ENCODE results near the gene CLCN6. TPM values are rescaled to one million over a fixed set of nuclear protein-coding genes. Genes with fewer than 3 reads are reported as not detected.
A peak's percentile ranks its signal among the peaks of the same experiment; 100 is the strongest.

The CLCN6 gene
- polyA plus RNA-seq, 4 donors: 9.2 to 20.9 (median 12.1) TPM

GRCh38 chr1:11868331-11868980 is 62.5 kb downstream of the CLCN6 start:
- WGBS, 3 donors: 70 to 76% (median 73%) methylated on average over 13 of the region's 13 CpGs
- FAIRE-seq: no peak

GRCh38 chr1:11869104-11869503 is 63.1 kb downstream of the CLCN6 start:
- FAIRE-seq: no peak
- peaks cover 0 to 3% (median 0%) of the 10 kb centered on the region in 3 donors for H3K27me3 ChIP-seq (ENCODE audit: control insufficient read depth in 3 of 3, insufficient read depth in 3 of 3, low read length in 3 of 3)
- DNase-seq: no peak
- no peak overlapping the region for H3K4me3 ChIP-seq (ENCODE audit: low read depth in 1 of 3, low read length in 3 of 3)
- H3K9me3 ChIP-seq (ENCODE audit: control insufficient read depth in 2 of 2, insufficient read depth in 1 of 2, low read depth in 1 of 2, low read length in 1 of 2): no peaks in the 10 kb centered on the region
- WGBS, 3 donors: 73 to 87% (median 81%) methylated on average over 3 of the region's 3 CpGs
- H3K27ac ChIP-seq (ENCODE audit: low read depth in 1 of 3, low read length in 2 of 3): no peak overlapping the region
- H3K36me3 ChIP-seq (ENCODE audit: control insufficient read depth in 3 of 3, insufficient read depth in 2 of 3, low read depth in 1 of 3, low read length in 3 of 3): no peaks in the 10 kb centered on the region
- H3K4me1 ChIP-seq (ENCODE audit: control insufficient read depth in 3 of 3, insufficient read depth in 2 of 3, low read depth in 1 of 3, low read length in 2 of 3): no peaks in the 10 kb centered on the region

More at GRCh38 chr1:11868331-11868980, 62.5 kb downstream of the CLCN6 start:
- H3K4me3 ChIP-seq (ENCODE audit: low read depth in 1 of 3, low read length in 3 of 3): no peak overlapping the region
- no peaks in the 10 kb centered on the region for H3K9me3 ChIP-seq (ENCODE audit: control insufficient read depth in 2 of 2, insufficient read depth in 1 of 2, low read depth in 1 of 2, low read length in 1 of 2)
- no peak for DNase-seq
- peaks cover 0 to 3% (median 2%) of the 10 kb centered on the region in 3 donors for H3K27me3 ChIP-seq (ENCODE audit: control insufficient read depth in 3 of 3, insufficient read depth in 3 of 3, low read length in 3 of 3)
- H3K36me3 ChIP-seq (ENCODE audit: control insufficient read depth in 3 of 3, insufficient read depth in 2 of 3, low read depth in 1 of 3, low read length in 3 of 3): no peaks in the 10 kb centered on the region
- H3K27ac ChIP-seq (ENCODE audit: low read depth in 1 of 3, low read length in 2 of 3): no peak overlapping the region
- H3K4me1 ChIP-seq (ENCODE audit: control insufficient read depth in 3 of 3, insufficient read depth in 2 of 3, low read depth in 1 of 3, low read length in 2 of 3): no peaks in the 10 kb centered on the region

- H3K27ac ChIP-seq (ENCODE audit: low read depth in 1 of 3, low read length in 2 of 3): no peak overlapping the region
- no peaks in the 10 kb centered on the region for H3K9me3 ChIP-seq (ENCODE audit: control insufficient read depth in 2 of 2, insufficient read depth in 1 of 2, low read depth in 1 of 2, low read length in 1 of 2)
- no peak for DNase-seq
- H3K36me3 ChIP-seq (ENCODE audit: control insufficient read depth in 3 of 3, insufficient read depth in 2 of 3, low read depth in 1 of 3, low read length in 3 of 3): no peaks in the 10 kb centered on the region
- no peaks in the 10 kb centered on the region for H3K4me1 ChIP-seq (ENCODE audit: control insufficient read depth in 3 of 3, insufficient read depth in 2 of 3, low read depth in 1 of 3, low read length in 2 of 3)
- H3K27me3 ChIP-seq (ENCODE audit: control insufficient read depth in 3 of 3, insufficient read depth in 3 of 3, low read length in 3 of 3): peaks cover 0 to 3% (median 0%) of the 10 kb centered on the region in 3 donors
- no peak overlapping the region for H3K4me3 ChIP-seq (ENCODE audit: low read depth in 1 of 3, low read length in 3 of 3)
- FAIRE-seq: no peak
- 75 to 84% (median 84%) methylated on average over 5 of the region's 5 CpGs for WGBS, 3 donors
These were observed 63.7 kb downstream of the CLCN6 start for GRCh38 chr1:11869650-11870207.

GRCh38 chr1:11872545-11872944 is 66.6 kb downstream of the CLCN6 start:
- WGBS, 3 donors: 38 to 52% (median 40%) methylated on average over 7 of the region's 7 CpGs
- H3K4me1 ChIP-seq (ENCODE audit: control insufficient read depth in 3 of 3, insufficient read depth in 2 of 3, low read depth in 1 of 3, low read length in 2 of 3): no peaks in the 10 kb centered on the region
- FAIRE-seq (no peak), DNase-seq (no peak)
- no peak overlapping the region for H3K4me3 ChIP-seq (ENCODE audit: low read depth in 1 of 3, low read length in 3 of 3)
- H3K27me3 ChIP-seq (ENCODE audit: control insufficient read depth in 3 of 3, insufficient read depth in 3 of 3, low read length in 3 of 3): peaks cover 0 to 12% (median 0%) of the 10 kb centered on the region in 3 donors
- H3K27ac ChIP-seq (ENCODE audit: low read depth in 1 of 3, low read length in 2 of 3): no peak overlapping the region
- no peaks in the 10 kb centered on the region for H3K36me3 ChIP-seq (ENCODE audit: control insufficient read depth in 3 of 3, insufficient read depth in 2 of 3, low read depth in 1 of 3, low read length in 3 of 3)
- no peaks in the 10 kb centered on the region for H3K9me3 ChIP-seq (ENCODE audit: control insufficient read depth in 2 of 2, insufficient read depth in 1 of 2, low read depth in 1 of 2, low read length in 1 of 2)

- WGBS, 3 donors: 71 to 75% (median 75%) methylated on average over 14 of the region's 14 CpGs
- DNase-seq (no peak), FAIRE-seq (no peak)
- no peak overlapping the region for H3K27ac ChIP-seq (ENCODE audit: low read depth in 1 of 3, low read length in 2 of 3)
- H3K4me1 ChIP-seq (ENCODE audit: control insufficient read depth in 3 of 3, insufficient read depth in 2 of 3, low read depth in 1 of 3, low read length in 2 of 3): no peaks in the 10 kb centered on the region
- no peaks in the 10 kb centered on the region for H3K36me3 ChIP-seq (ENCODE audit: control insufficient read depth in 3 of 3, insufficient read depth in 2 of 3, low read depth in 1 of 3, low read length in 3 of 3)
- H3K9me3 ChIP-seq (ENCODE audit: control insufficient read depth in 2 of 2, insufficient read depth in 1 of 2, low read depth in 1 of 2, low read length in 1 of 2): no peaks in the 10 kb centered on the region
- H3K27me3 ChIP-seq (ENCODE audit: control insufficient read depth in 3 of 3, insufficient read depth in 3 of 3, low read length in 3 of 3): peaks cover 0 to 17% (median 0%) of the 10 kb centered on the region in 3 donors
- no peak overlapping the region for H3K4me3 ChIP-seq (ENCODE audit: low read depth in 1 of 3, low read length in 3 of 3)
These were observed 67.6 kb downstream of the CLCN6 start for GRCh38 chr1:11873395-11874257.

GRCh38 chr1:11874258-11874562 is 68.2 kb downstream of the CLCN6 start:
- Histone ChIP-seq H3K4me3 (ENCODE audit: low read depth in 1 of 3, low read length in 3 of 3) (no peak overlapping the region), H3K27me3 (ENCODE audit: control insufficient read depth in 3 of 3, insufficient read depth in 3 of 3, low read length in 3 of 3) (peaks cover 0 to 16% (median 0%) of the 10 kb centered on the region in 3 donors), H3K27ac (ENCODE audit: low read depth in 1 of 3, low read length in 2 of 3) (no peak overlapping the region), H3K9me3 (ENCODE audit: control insufficient read depth in 2 of 2, insufficient read depth in 1 of 2, low read depth in 1 of 2, low read length in 1 of 2) (no peaks in the 10 kb centered on the region), H3K4me1 (ENCODE audit: control insufficient read depth in 3 of 3, insufficient read depth in 2 of 3, low read depth in 1 of 3, low read length in 2 of 3) (no peaks in the 10 kb centered on the region), H3K36me3 (ENCODE audit: control insufficient read depth in 3 of 3, insufficient read depth in 2 of 3, low read depth in 1 of 3, low read length in 3 of 3) (no peaks in the 10 kb centered on the region)
- FAIRE-seq (no peak), DNase-seq (no peak)
- WGBS, 3 donors: 63 to 74% (median 72%) methylated on average over 10 of the region's 10 CpGs

GRCh38 chr1:11874624-11875023 is 68.6 kb downstream of the CLCN6 start:
- H3K4me3 ChIP-seq (ENCODE audit: low read depth in 1 of 3, low read length in 3 of 3): no peak overlapping the region
- H3K27me3 ChIP-seq (ENCODE audit: control insufficient read depth in 3 of 3, insufficient read depth in 3 of 3, low read length in 3 of 3): peaks cover 0 to 14% (median 0%) of the 10 kb centered on the region in 3 donors
- no peaks in the 10 kb centered on the region for H3K4me1 ChIP-seq (ENCODE audit: control insufficient read depth in 3 of 3, insufficient read depth in 2 of 3, low read depth in 1 of 3, low read length in 2 of 3)
- no peak for DNase-seq
- no peaks in the 10 kb centered on the region for H3K9me3 ChIP-seq (ENCODE audit: control insufficient read depth in 2 of 2, insufficient read depth in 1 of 2, low read depth in 1 of 2, low read length in 1 of 2)
- WGBS, 3 donors: 58 to 66% (median 60%) methylated on average over 6 of the region's 6 CpGs
- H3K27ac ChIP-seq (ENCODE audit: low read depth in 1 of 3, low read length in 2 of 3): peak overlapping the region in 1 of 3 donors; percentile 7
- FAIRE-seq: no peak
- H3K36me3 ChIP-seq (ENCODE audit: control insufficient read depth in 3 of 3, insufficient read depth in 2 of 3, low read depth in 1 of 3, low read length in 3 of 3): no peaks in the 10 kb centered on the region

GRCh38 chr1:11875094-11875493 is 69.1 kb downstream of the CLCN6 start:
- H3K9me3 ChIP-seq (ENCODE audit: control insufficient read depth in 2 of 2, insufficient read depth in 1 of 2, low read depth in 1 of 2, low read length in 1 of 2): no peaks in the 10 kb centered on the region
- H3K4me1 ChIP-seq (ENCODE audit: control insufficient read depth in 3 of 3, insufficient read depth in 2 of 3, low read depth in 1 of 3, low read length in 2 of 3): no peaks in the 10 kb centered on the region
- 83 to 86% (median 83%) methylated on average over 10 of the region's 10 CpGs for WGBS, 3 donors
- no peak overlapping the region for H3K4me3 ChIP-seq (ENCODE audit: low read depth in 1 of 3, low read length in 3 of 3)
- H3K27me3 ChIP-seq (ENCODE audit: control insufficient read depth in 3 of 3, insufficient read depth in 3 of 3, low read length in 3 of 3): peaks cover 0 to 14% (median 0%) of the 10 kb centered on the region in 3 donors
- no peak for FAIRE-seq
- no peaks in the 10 kb centered on the region for H3K36me3 ChIP-seq (ENCODE audit: control insufficient read depth in 3 of 3, insufficient read depth in 2 of 3, low read depth in 1 of 3, low read length in 3 of 3)
- no peak for DNase-seq
- H3K27ac ChIP-seq (ENCODE audit: low read depth in 1 of 3, low read length in 2 of 3): peak overlapping the region in 1 of 3 donors; percentile 7

Measured in small intestine (tissue), 7 donors.